Caco-2 (cell line): Measurements from ENCODE around the gene STON2. TPM values are rescaled to one million over a fixed set of nuclear protein-coding genes. Genes with fewer than 3 reads are reported as not detected.
A peak's percentile ranks its signal among the peaks of the same experiment; 100 is the strongest.

Experiments used
- BruUV-seq: library from RNA; stranded (reverse); fragments of 400-500 nt; replicated peaks from 2 replicates; lab custom pipeline; 2021; lab: Mats Ljungman, UMichigan
- CTCF ChIA-PET: fragments of 300-600 bp; sonication (Branson Sonifier 250); formaldehyde crosslinking; loops from one replicate; lab custom pipeline; 2022; ENCODE audit warnings: antibody characterized with exemption; lab: Charles Lee
- POLR2A ChIA-PET: fragments of 300-600 bp; sonication (Branson Sonifier 250); formaldehyde crosslinking; loops from one replicate; lab custom pipeline; 2022; ENCODE audit warnings: antibody characterized with exemption; lab: Charles Lee
- DNase-seq, 2 experiments: peaks; one replicate each; pipeline versions ENCODE4 v3.0.0 to v3.0.0-alpha.2; 2020 to 2022
- H3K27me3 ChIP-seq: replicated peaks from 2 replicates; pipeline ENCODE4 v1.6.0; 2011; ENCODE audit warnings: low read length; ENCODE audit not compliant: control insufficient read depth, insufficient read depth
- H3K36me3 ChIP-seq: 2 replicates; pipeline ENCODE4 v1.5.1; 2011; ENCODE audit warnings: low read length; ENCODE audit not compliant: control insufficient read depth, insufficient read depth
- H3K4me1 ChIP-seq: fragments of 250-450 bp; sonication (Bioruptor Pico); 2 replicates; pipeline ENCODE4 v1.5.1; 2020; ENCODE audit warnings: mild to moderate bottlenecking
- H3K4me3 ChIP-seq: 2 replicates; pipeline ENCODE4 v1.5.1; 2011; ENCODE audit warnings: low read depth, mild to moderate bottlenecking, control low read depth, low read length
- H3K9me3 ChIP-seq: fragments of 250-450 bp; sonication (Bioruptor Pico); 2 replicates; pipeline ENCODE4 v1.5.1; 2020; ENCODE audit warnings: mild to moderate bottlenecking, moderate library complexity
- H3K27ac Mint-ChIP-seq: one replicate; pipeline ENCODE4 v1.8.0; 2022; ENCODE audit warnings: mixed read lengths; ENCODE audit not compliant: unreplicated experiment
- H3K27me3 Mint-ChIP-seq: one replicate; pipeline ENCODE4 v1.8.0; 2022; ENCODE audit warnings: mixed read lengths; ENCODE audit not compliant: insufficient read depth, unreplicated experiment
- H3K36me3 Mint-ChIP-seq: one replicate; pipeline ENCODE4 v1.8.0; 2022; ENCODE audit warnings: mild to moderate bottlenecking, mixed read lengths; ENCODE audit not compliant: insufficient read depth, unreplicated experiment
- H3K4me1 Mint-ChIP-seq: one replicate; pipeline ENCODE4 v1.8.0; 2022; ENCODE audit warnings: low read depth, mixed read lengths; ENCODE audit not compliant: unreplicated experiment
- H3K4me3 Mint-ChIP-seq: one replicate; pipeline ENCODE4 v1.8.0; 2022; ENCODE audit warnings: mild to moderate bottlenecking, moderate library complexity, mixed read lengths; ENCODE audit not compliant: unreplicated experiment
- H3K9me3 Mint-ChIP-seq: one replicate; pipeline ENCODE4 v1.8.0; 2022; ENCODE audit warnings: mixed read lengths; ENCODE audit not compliant: unreplicated experiment
- CTCF ChIP-seq, 2 experiments: fragments of 200-600 bp in 1 of 2; IDR thresholded peaks; 1 replicate in 1 of 2; 2 replicates in 1 of 2; pipeline versions ENCODE4 v1.5.1 to v1.8.0; 2011 to 2022; ENCODE audit warnings: antibody characterized with exemption in 1 of 2, control low read depth in 1 of 2, inconsistent platforms in 1 of 2, low read depth in 1 of 2, low read length in 1 of 2, mild to moderate bottlenecking in 1 of 2, moderate library complexity in 1 of 2; ENCODE audit not compliant: insufficient read depth in 1 of 2, severe bottlenecking in 1 of 2, unreplicated experiment in 1 of 2
- intact Hi-C: fragments of 100-400 bp; cut with micrococcal nuclease; formaldehyde crosslinking; loops from one replicate; pipeline ENCODE4 v1.10.0; 2022; ENCODE audit not compliant: unreplicated experiment
- total RNA-seq: library from RNA; stranded (reverse); gene quantifications from 2 replicates; pipeline ENCODE4 v1.2.3, GENCODE V29; 2022

Gene STON2
- total RNA-seq, 1 experiment from 2014 or later, result 43.5 TPM

GRCh38 chr14:81414123-81414522, 14.0 kb upstream of the STON2 start:
- Histone ChIP-seq H3K27me3 (no peaks in the 10 kb centered on the region), H3K9me3 (no peaks in the 10 kb centered on the region), H3K36me3 (no peaks in the 10 kb centered on the region), H3K4me1 (0 out of 2 replicates have a peak, but pooled peaks cover 5% of the 10 kb centered on the region), H3K4me3 (no peak overlapping the region)
- ChIA-PET CTCF (no interaction called here), POLR2A (no interaction called here)
- BruUV-seq, result no TSS peak
- TF ChIP-seq CTCF (IDR thresholded peaks at IDR 0.05; ENCODE audit: insufficient read depth in 1 of 2, low read depth in 1 of 2, low read length in 1 of 2, severe bottlenecking in 1 of 2, unreplicated experiment in 1 of 2), result no peak
- Mint-ChIP-seq H3K4me3 (no peak overlapping the region), H3K27ac (no peak overlapping the region), H3K4me1 (no peaks in the 10 kb centered on the region), H3K9me3 (peaks cover 10% of the 10 kb centered on the region), H3K36me3 (peaks cover 6% of the 10 kb centered on the region), H3K27me3 (no peaks in the 10 kb centered on the region)
- intact Hi-C loops, result no loop called here
- no peak for DNase-seq

DNA sequence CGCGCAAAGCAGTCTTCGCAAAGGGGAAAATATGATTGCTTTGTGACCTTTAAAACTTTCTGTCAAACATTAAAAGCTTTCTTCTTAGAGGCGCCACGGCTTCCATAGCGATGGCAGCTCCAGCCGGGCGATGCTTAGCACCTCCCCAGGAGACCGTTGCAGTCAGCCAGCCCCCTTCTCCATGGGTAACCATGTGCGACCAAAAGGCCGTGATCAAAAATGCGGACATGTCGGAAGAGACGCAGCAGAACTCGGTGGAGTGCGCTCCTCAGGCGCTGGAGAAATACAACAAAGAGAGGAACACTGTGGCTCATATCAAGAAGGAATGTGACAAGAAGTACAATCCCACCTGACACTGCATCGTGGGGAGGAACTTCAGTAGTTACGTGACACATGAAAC, 12.7 kb upstream of the STON2 start:
- no peak overlapping the region for H3K4me3 Mint-ChIP-seq
- peaks cover 7% of the 10 kb centered on the region for H3K9me3 Mint-ChIP-seq
- intact Hi-C loops, result no loop called here
- ChIA-PET POLR2A (no interaction called here), CTCF (no interaction called here)
- H3K4me3 ChIP-seq, result no peak overlapping the region
- H3K4me1 ChIP-seq, result peaks cover 5% of the 10 kb centered on the region; the same call in 1 of the 2 replicates
- no peaks in the 10 kb centered on the region for H3K27me3 Mint-ChIP-seq
- no peak for TF ChIP-seq CTCF (IDR thresholded peaks at IDR 0.05; ENCODE audit: insufficient read depth in 1 of 2, low read depth in 1 of 2, low read length in 1 of 2, severe bottlenecking in 1 of 2, unreplicated experiment in 1 of 2)
- peaks cover 6% of the 10 kb centered on the region for H3K4me1 Mint-ChIP-seq
- H3K27me3 ChIP-seq, result no peaks in the 10 kb centered on the region
- H3K36me3 Mint-ChIP-seq, result peaks cover 6% of the 10 kb centered on the region
- no TSS peak for BruUV-seq
- H3K36me3 ChIP-seq, result no peaks in the 10 kb centered on the region
- DNase-seq, result no peak
- H3K27ac Mint-ChIP-seq, result no peak overlapping the region
- no peaks in the 10 kb centered on the region for H3K9me3 ChIP-seq

- TF ChIP-seq CTCF (IDR thresholded peaks at IDR 0.05; ENCODE audit: insufficient read depth in 1 of 2, low read depth in 1 of 2, low read length in 1 of 2, severe bottlenecking in 1 of 2, unreplicated experiment in 1 of 2), result no peak
- BruUV-seq, result no TSS peak
- H3K27ac Mint-ChIP-seq, result no peak overlapping the region
- intact Hi-C loops, result loop anchor here (2.0 kb wide), 1 partner anchor 28 kb away; no protein-coding TSS in a partner anchor
- peaks cover 10% of the 10 kb centered on the region for H3K9me3 Mint-ChIP-seq
- Histone ChIP-seq H3K27me3 (no peaks in the 10 kb centered on the region), H3K36me3 (no peaks in the 10 kb centered on the region), H3K4me3 (no peak overlapping the region), H3K4me1 (no peaks in the 10 kb centered on the region; the same call in 1 of the 2 replicates), H3K9me3 (no peaks in the 10 kb centered on the region)
- H3K27me3 Mint-ChIP-seq, result no peaks in the 10 kb centered on the region
- POLR2A ChIA-PET, result no interaction called here
- CTCF ChIA-PET, result no interaction called here
- peak; percentile 59 to 62 for DNase-seq
- H3K36me3 Mint-ChIP-seq, result no peaks in the 10 kb centered on the region
- H3K4me3 Mint-ChIP-seq, result no peak overlapping the region
- H3K4me1 Mint-ChIP-seq, result peaks cover 6% of the 10 kb centered on the region
Measured at GRCh38 chr14:81408595-81408994, 8.5 kb upstream of the STON2 start.
